ENCODE results near the gene KDM4E.
A peak's percentile ranks its signal among the peaks of the same experiment; 100 is the strongest.

KDM4E gene

GRCh38 chr11:95059046-95059445, 34.0 kb downstream of the KDM4E start:
- H3K27me3 ChIP-seq (ENCODE audit: insufficient read depth, poor library complexity, severe bottlenecking) = no peaks in the 10 kb centered on the region
- H3K27ac ChIP-seq (replicated peaks) = no peak overlapping the region
- H3K4me3 ChIP-seq (replicated peaks; ENCODE audit: insufficient read depth, low read length) = no peak overlapping the region
- DNase-seq (ENCODE audit: low read depth in 1 of 2, low spot score in 1 of 2) = no peak
- TF ChIP-seq REST (IDR thresholded peaks at IDR 0.05; ENCODE audit: insufficient replicate concordance, low read depth) (no peak), POLR2AphosphoS5 (IDR thresholded peaks at IDR 0.05; ENCODE audit: low read depth) (no peak), SPI1 (IDR thresholded peaks at IDR 0.05; ENCODE audit: borderline replicate concordance, low read depth) (no peak), GABPA (IDR thresholded peaks at IDR 0.05; ENCODE audit: low read depth) (no peak), CTCF (IDR thresholded peaks at IDR 0.05; ENCODE audit: insufficient read depth, low read length) (no peak)

- H3K27ac ChIP-seq (replicated peaks) = no peak overlapping the region
- DNase-seq (ENCODE audit: low read depth in 1 of 2, low spot score in 1 of 2) = no peak
Observed at GRCh38 chr11:95065336-95065735, 40.3 kb downstream of the KDM4E start.

GRCh38 chr11:95066716-95067038, 41.6 kb downstream of the KDM4E start, which contains the start of gene SRSF8:
SRSF8 (plus strand) TSS chr11:95066919; CDS start chr11:95067227, 308 bp downstream.
- Histone ChIP-seq H3K27ac (replicated peaks) (peak within 1 kb of the TSS; percentile 93), H3K4me3 (replicated peaks; ENCODE audit: insufficient read depth, low read length) (peak within 1 kb of the TSS; percentile 81), H3K27me3 (ENCODE audit: insufficient read depth, poor library complexity, severe bottlenecking) (no peaks in the 10 kb centered on the region)
- no peak for TF ChIP-seq CTCF (IDR thresholded peaks at IDR 0.05; ENCODE audit: insufficient read depth, low read length)
- no peak for TF ChIP-seq GABPA (IDR thresholded peaks at IDR 0.05; ENCODE audit: low read depth)
- no peak for TF ChIP-seq SPI1 (IDR thresholded peaks at IDR 0.05; ENCODE audit: borderline replicate concordance, low read depth)
- no peak for TF ChIP-seq POLR2AphosphoS5 (IDR thresholded peaks at IDR 0.05; ENCODE audit: low read depth)
- no peak for TF ChIP-seq REST (IDR thresholded peaks at IDR 0.05; ENCODE audit: insufficient replicate concordance, low read depth)
- DNase-seq (ENCODE audit: low read depth in 1 of 2, low spot score in 1 of 2) = no peak

More at GRCh38 chr11:95065336-95065735, 40.3 kb downstream of the KDM4E start:
- TF ChIP-seq POLR2AphosphoS5 (IDR thresholded peaks at IDR 0.05; ENCODE audit: low read depth) (no peak), GABPA (IDR thresholded peaks at IDR 0.05; ENCODE audit: low read depth) (no peak), SPI1 (IDR thresholded peaks at IDR 0.05; ENCODE audit: borderline replicate concordance, low read depth) (no peak), CTCF (IDR thresholded peaks at IDR 0.05; ENCODE audit: insufficient read depth, low read length) (no peak), REST (IDR thresholded peaks at IDR 0.05; ENCODE audit: insufficient replicate concordance, low read depth) (no peak)
- Histone ChIP-seq H3K4me3 (replicated peaks; ENCODE audit: insufficient read depth, low read length) (no peak overlapping the region), H3K27me3 (ENCODE audit: insufficient read depth, poor library complexity, severe bottlenecking) (no peaks in the 10 kb centered on the region)

Measured in HL-60 (cell line).